Liver (tissue), 3 donors: ENCODE data around the gene WDR1.

Experiments used
- ATF3 ChIP-seq: IDR thresholded peaks from 2 replicates; pipeline ENCODE4 v1.6.1; 2016; ENCODE audit warnings: antibody characterized with exemption
- CTCF ChIP-seq: fragments of 150-350 bp; IDR thresholded peaks from 2 replicates; pipeline ENCODE4 v1.5.1; 2017; ENCODE audit warnings: improper control_type of control experiment, low read depth, low read length; ENCODE audit not compliant: missing input control
- EGR1 ChIP-seq, 2 donors: IDR thresholded peaks; 2 replicates each; pipeline ENCODE4 v1.6.1; 2016 to 2018; ENCODE audit warnings: antibody characterized with exemption in 2 of 2, low read depth in 2 of 2
- FOXA1 ChIP-seq: IDR thresholded peaks from 2 replicates; pipeline ENCODE4 v1.6.1; 2016; ENCODE audit warnings: antibody characterized with exemption
- GABPA ChIP-seq, 2 donors: IDR thresholded peaks in 1 of 2; conservative IDR thresholded peaks in 1 of 2; 2 replicates each; pipeline ENCODE4 v1.6.1; 2016; ENCODE audit warnings: antibody characterized with exemption in 2 of 2, mild to moderate bottlenecking in 1 of 2, moderate library complexity in 1 of 2
- JUND ChIP-seq, 2 donors: IDR thresholded peaks; 2 replicates each; pipeline ENCODE4 v1.6.1; 2016; ENCODE audit warnings: antibody characterized with exemption in 2 of 2
- MAX ChIP-seq: IDR thresholded peaks from 2 replicates; pipeline ENCODE4 v1.6.1; 2016; ENCODE audit warnings: antibody characterized with exemption
- RAD21 ChIP-seq, 2 donors: IDR thresholded peaks; 2 replicates each; pipeline ENCODE4 v1.6.1; 2016; ENCODE audit warnings: antibody characterized with exemption in 2 of 2, mild to moderate bottlenecking in 2 of 2
- REST ChIP-seq: IDR thresholded peaks from 2 replicates; pipeline ENCODE4 v1.6.1; 2016; ENCODE audit warnings: antibody characterized with exemption, mild to moderate bottlenecking
- SP1 ChIP-seq: IDR thresholded peaks from 2 replicates; pipeline ENCODE4 v1.6.1; 2018; ENCODE audit warnings: antibody characterized with exemption, mild to moderate bottlenecking
- TAF1 ChIP-seq: conservative IDR thresholded peaks from 2 replicates; pipeline ENCODE4 v1.6.1; 2016; ENCODE audit warnings: antibody characterized with exemption, mild to moderate bottlenecking
- YY1 ChIP-seq: IDR thresholded peaks from 2 replicates; pipeline ENCODE4 v1.6.1; 2016; ENCODE audit warnings: antibody characterized with exemption, mild to moderate bottlenecking
- donor health status: healthy.
- donor health status: healthy.

- TF ChIP-seq EGR1 (IDR thresholded peaks at IDR 0.05; ENCODE audit: low read depth in 2 of 2) (no peak), TAF1 (no peak), CTCF (no peak), REST (no peak), ATF3 (no peak), GABPA (IDR thresholded peaks at IDR 0.05 in 1 of 2, conservative IDR thresholded peaks at IDR 0.05 in 1 of 2) (no peak), YY1 (no peak), RAD21 (IDR thresholded peaks at IDR 0.05) (no peak), JUND (IDR thresholded peaks at IDR 0.05) (no peak), MAX (no peak), SP1 (no peak), FOXA1 (no peak)
These were observed 32.5 kb downstream of the WDR1 start for GRCh38 chr4:10083861-10084641.
